GM19328 (cell line): ENCODE measurements around the gene UBN2.

Experiments used
- ATAC-seq: cut with Tn5 transposase; IDR thresholded peaks from one replicate; pipeline ENCODE4 v1.9.1; 2021; ENCODE audit warnings: mild to moderate bottlenecking, moderate library complexity; ENCODE audit not compliant: unreplicated experiment

The UBN2 gene

GRCh38 chr7:139341776-139342226, 110.8 kb downstream of the UBN2 start:
- no peak for ATAC-seq

- ATAC-seq, result no peak
These were observed 114.0 kb downstream of the UBN2 start for GRCh38 chr7:139345042-139345441.

GRCh38 chr7:139351027-139351426, 120.0 kb downstream of the UBN2 start:
- ATAC-seq, result no peak

GRCh38 chr7:139354729-139355128, 123.7 kb downstream of the UBN2 start:
- ATAC-seq, result no peak

GRCh38 chr7:139355320-139355719, 124.3 kb downstream of the UBN2 start:
- no peak for ATAC-seq
